Activated CD8-positive, alpha-beta T cell treated with anti-CD3 and anti-CD28 coated beads for 36 hours (primary cell): ENCODE results near the gene CRTC2. TPM values are rescaled to one million over a fixed set of nuclear protein-coding genes. Genes with fewer than 3 reads are reported as not detected.
A peak's percentile ranks its signal among the peaks of the same experiment; 100 is the strongest.

ENCODE experiments used
- ATAC-seq: fragments of 200-7000 bp; cut with Tn5 transposase; one replicate; pipeline ENCODE4 v1.10.0; 2021; ENCODE audit warnings: mild to moderate bottlenecking, moderate library complexity
- CTCF ChIA-PET: fragments of 350-600 bp; sonication (Branson Sonifier 250); formaldehyde crosslinking; loops from one replicate; lab custom pipeline; 2021; ENCODE audit warnings: antibody characterized with exemption; lab: Charles Lee
- POLR2A ChIA-PET: fragments of 350-600 bp; sonication (Branson Sonifier 250); formaldehyde crosslinking; loops from one replicate; lab custom pipeline; 2021; ENCODE audit warnings: antibody characterized with exemption; lab: Charles Lee
- DNase-seq: peaks from one replicate; pipeline ENCODE4 v3.0.0-alpha.2; 2020
- H3K27ac Mint-ChIP-seq: one replicate; pipeline ENCODE4 v1.8.0; 2021; ENCODE audit warnings: mild to moderate bottlenecking, mixed read lengths
- H3K27me3 Mint-ChIP-seq: one replicate; pipeline ENCODE4 v1.8.0; 2021; ENCODE audit warnings: mixed read lengths
- H3K36me3 Mint-ChIP-seq: one replicate; pipeline ENCODE4 v1.8.0; 2021; ENCODE audit warnings: low read depth, mixed read lengths
- H3K4me1 Mint-ChIP-seq: one replicate; pipeline ENCODE4 v1.8.0; 2021; ENCODE audit warnings: low read depth, mixed read lengths
- H3K4me3 Mint-ChIP-seq: one replicate; pipeline ENCODE4 v1.8.0; 2021; ENCODE audit warnings: mild to moderate bottlenecking, moderate library complexity, mixed read lengths
- H3K9me3 Mint-ChIP-seq: one replicate; pipeline ENCODE4 v1.8.0; 2021; ENCODE audit warnings: mixed read lengths
- CTCF ChIP-seq: fragments of 200-600 bp; IDR thresholded peaks from one replicate; pipeline ENCODE4 v1.8.0; 2022; ENCODE audit warnings: antibody characterized with exemption, mild to moderate bottlenecking
- intact Hi-C: fragments of 100-400 bp; cut with micrococcal nuclease; formaldehyde crosslinking; loops from one replicate; pipeline ENCODE4 v1.10.0; 2022
- total RNA-seq, 2 experiments: library from RNA; stranded (reverse); gene quantifications; one replicate each; pipeline ENCODE4 v1.2.3, GENCODE V29; 2021

CRTC2 gene
- total RNA-seq, 2 experiments from 2014 or later: 67.3 to 71.8 TPM

GRCh38 chr1:153944005-153944826 lies 14.2 kb downstream of the CRTC2 start:
- no peaks in the 10 kb centered on the region for H3K9me3 Mint-ChIP-seq
- H3K27me3 Mint-ChIP-seq: no peaks in the 10 kb centered on the region
- peaks cover 31% of the 10 kb centered on the region for H3K4me1 Mint-ChIP-seq
- intact Hi-C loops: no loop called here
- DNase-seq (peak; percentile 61), ATAC-seq (no peak)
- POLR2A ChIA-PET: interaction anchor here (0.6 to 8.9 kb wide), 21 partner anchors 10 to 277 kb away, joined by 3 to 126 read pairs (median 5); partner anchors contain the start of genes CREB3L4, CRTC2, GATAD2B and JTB
- TF ChIP-seq CTCF: no peak
- H3K36me3 Mint-ChIP-seq: peaks cover 50% of the 10 kb centered on the region
- CTCF ChIA-PET: interaction anchor here (0.8 to 4.8 kb wide), 11 partner anchors 10 to 213 kb away, joined by 3 to 59 read pairs (median 4); partner anchors contain the start of genes GATAD2B and RAB13
- peak overlapping the region; percentile 99 for H3K27ac Mint-ChIP-seq
- peak overlapping the region; percentile 88 for H3K4me3 Mint-ChIP-seq

- DNase-seq (no peak), ATAC-seq (no peak)
- intact Hi-C loops: no loop called here
- H3K36me3 Mint-ChIP-seq: peaks cover 45% of the 10 kb centered on the region
- POLR2A ChIA-PET: interaction anchor here (1.1 to 8.9 kb wide), 9 partner anchors 8 to 48 kb away, joined by 3 to 126 read pairs (median 13); partner anchors contain the start of genes CRTC2, GATAD2B, JTB and RAB13
- H3K9me3 Mint-ChIP-seq: no peaks in the 10 kb centered on the region
- H3K27ac Mint-ChIP-seq: peak overlapping the region; percentile 75
- CTCF ChIA-PET: interaction anchor here (1.3 to 4.8 kb wide), 3 partner anchors 11 to 135 kb away, joined by 3 to 59 read pairs (median 3); partner anchors contain the start of gene RAB13
- no peaks in the 10 kb centered on the region for H3K27me3 Mint-ChIP-seq
- no peak overlapping the region for H3K4me3 Mint-ChIP-seq
- no peak for TF ChIP-seq CTCF
- H3K4me1 Mint-ChIP-seq: peaks cover 31% of the 10 kb centered on the region
These were observed 15.5 kb downstream of the CRTC2 start for GRCh38 chr1:153942766-153943549.

- POLR2A ChIA-PET: interaction anchor here (1.0 to 8.9 kb wide), 9 partner anchors 11 to 49 kb away, joined by 3 to 126 read pairs (median 4); partner anchors contain the start of genes CRTC2, GATAD2B, JTB and RPS27
- no peaks in the 10 kb centered on the region for H3K27me3 Mint-ChIP-seq
- no peak for ATAC-seq
- H3K4me1 Mint-ChIP-seq: peaks cover 30% of the 10 kb centered on the region
- peaks cover 53% of the 10 kb centered on the region for H3K36me3 Mint-ChIP-seq
- CTCF ChIA-PET: interaction anchor here (1.3 kb wide), 1 partner anchor 134 kb away, joined by 3 read pairs; no protein-coding TSS in a partner anchor
- DNase-seq: no peak
- no peak overlapping the region for H3K4me3 Mint-ChIP-seq
- intact Hi-C loops: no loop called here
- no peak overlapping the region for H3K27ac Mint-ChIP-seq
- H3K9me3 Mint-ChIP-seq: no peaks in the 10 kb centered on the region
- no peak for TF ChIP-seq CTCF
These were observed 16.3 kb downstream of the CRTC2 start for GRCh38 chr1:153941826-153942725.

- ChIA-PET POLR2A (interaction anchor here (0.6 to 8.9 kb wide), 10 partner anchors 11 to 50 kb away, joined by 3 to 126 read pairs (median 4); partner anchors contain the start of genes CREB3L4, GATAD2B, JTB and RPS27), CTCF (interaction anchor here (1.3 kb wide), 1 partner anchor 44 kb away, joined by 3 read pairs; no protein-coding TSS in a partner anchor)
- no peak overlapping the region for H3K4me3 Mint-ChIP-seq
- H3K36me3 Mint-ChIP-seq: peaks cover 58% of the 10 kb centered on the region
- DNase-seq (no peak), ATAC-seq (no peak)
- H3K9me3 Mint-ChIP-seq: no peaks in the 10 kb centered on the region
- no peak for TF ChIP-seq CTCF
- H3K27ac Mint-ChIP-seq: no peak overlapping the region
- peaks cover 26% of the 10 kb centered on the region for H3K4me1 Mint-ChIP-seq
- H3K27me3 Mint-ChIP-seq: no peaks in the 10 kb centered on the region
- intact Hi-C loops: no loop called here
These were observed 17.7 kb downstream of the CRTC2 start for GRCh38 chr1:153940756-153941155.
